ENCODE measurements around the gene CHL1.

CHL1 gene, protein sequence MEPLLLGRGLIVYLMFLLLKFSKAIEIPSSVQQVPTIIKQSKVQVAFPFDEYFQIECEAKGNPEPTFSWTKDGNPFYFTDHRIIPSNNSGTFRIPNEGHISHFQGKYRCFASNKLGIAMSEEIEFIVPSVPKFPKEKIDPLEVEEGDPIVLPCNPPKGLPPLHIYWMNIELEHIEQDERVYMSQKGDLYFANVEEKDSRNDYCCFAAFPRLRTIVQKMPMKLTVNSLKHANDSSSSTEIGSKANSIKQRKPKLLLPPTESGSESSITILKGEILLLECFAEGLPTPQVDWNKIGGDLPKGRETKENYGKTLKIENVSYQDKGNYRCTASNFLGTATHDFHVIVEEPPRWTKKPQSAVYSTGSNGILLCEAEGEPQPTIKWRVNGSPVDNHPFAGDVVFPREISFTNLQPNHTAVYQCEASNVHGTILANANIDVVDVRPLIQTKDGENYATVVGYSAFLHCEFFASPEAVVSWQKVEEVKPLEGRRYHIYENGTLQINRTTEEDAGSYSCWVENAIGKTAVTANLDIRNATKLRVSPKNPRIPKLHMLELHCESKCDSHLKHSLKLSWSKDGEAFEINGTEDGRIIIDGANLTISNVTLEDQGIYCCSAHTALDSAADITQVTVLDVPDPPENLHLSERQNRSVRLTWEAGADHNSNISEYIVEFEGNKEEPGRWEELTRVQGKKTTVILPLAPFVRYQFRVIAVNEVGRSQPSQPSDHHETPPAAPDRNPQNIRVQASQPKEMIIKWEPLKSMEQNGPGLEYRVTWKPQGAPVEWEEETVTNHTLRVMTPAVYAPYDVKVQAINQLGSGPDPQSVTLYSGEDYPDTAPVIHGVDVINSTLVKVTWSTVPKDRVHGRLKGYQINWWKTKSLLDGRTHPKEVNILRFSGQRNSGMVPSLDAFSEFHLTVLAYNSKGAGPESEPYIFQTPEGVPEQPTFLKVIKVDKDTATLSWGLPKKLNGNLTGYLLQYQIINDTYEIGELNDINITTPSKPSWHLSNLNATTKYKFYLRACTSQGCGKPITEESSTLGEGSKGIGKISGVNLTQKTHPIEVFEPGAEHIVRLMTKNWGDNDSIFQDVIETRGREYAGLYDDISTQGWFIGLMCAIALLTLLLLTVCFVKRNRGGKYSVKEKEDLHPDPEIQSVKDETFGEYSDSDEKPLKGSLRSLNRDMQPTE (N-terminal part only)

DNA sequence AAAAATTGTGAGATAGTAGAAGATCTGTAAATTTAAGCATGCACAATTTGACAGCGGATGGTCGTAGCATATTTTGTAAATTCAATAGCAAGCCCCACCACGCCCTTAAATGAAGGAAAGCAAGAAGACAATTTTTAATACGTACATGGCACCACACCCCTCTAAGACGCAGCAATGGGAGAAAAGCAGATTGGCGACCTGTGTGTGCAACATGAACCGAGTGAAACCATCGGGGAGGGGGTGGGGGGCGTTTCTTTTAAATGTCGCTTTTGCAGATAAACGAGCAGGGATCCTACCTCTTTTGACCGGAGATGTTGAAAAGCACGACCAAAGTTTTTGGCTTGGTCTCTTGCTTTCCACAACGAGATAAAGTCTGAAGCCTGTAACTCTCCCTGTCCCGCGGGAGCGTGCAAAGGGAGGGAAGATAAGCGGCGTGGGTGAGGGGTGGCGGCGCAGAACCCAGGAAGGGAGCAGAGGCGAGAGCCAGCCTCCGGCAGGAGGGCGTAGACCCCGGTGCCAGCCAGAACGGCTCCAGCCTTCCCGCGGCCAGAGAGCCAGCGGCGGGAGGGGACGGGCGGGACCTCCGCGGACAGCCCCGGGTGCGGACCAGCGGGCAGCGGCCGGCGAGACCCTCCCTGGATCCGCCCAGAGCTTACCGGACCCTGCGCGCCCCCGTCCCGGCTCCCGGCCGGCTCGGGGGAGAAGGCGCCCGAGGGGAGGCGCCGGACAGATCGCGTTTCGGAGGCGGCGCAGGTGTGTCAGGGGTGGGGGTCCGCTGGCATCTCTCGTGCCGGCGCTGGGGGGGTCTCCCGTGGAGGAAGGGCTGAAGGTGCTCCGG, at the start of gene CHL1:
Gene CHL1 (plus strand): TSS at position 453 of the 838 bp plus-strand sequence. CDS start 123,014 bp downstream, outside the sequence.
- no peak for DNase-seq (ENCODE audit: low read depth, low spot score)

DNA sequence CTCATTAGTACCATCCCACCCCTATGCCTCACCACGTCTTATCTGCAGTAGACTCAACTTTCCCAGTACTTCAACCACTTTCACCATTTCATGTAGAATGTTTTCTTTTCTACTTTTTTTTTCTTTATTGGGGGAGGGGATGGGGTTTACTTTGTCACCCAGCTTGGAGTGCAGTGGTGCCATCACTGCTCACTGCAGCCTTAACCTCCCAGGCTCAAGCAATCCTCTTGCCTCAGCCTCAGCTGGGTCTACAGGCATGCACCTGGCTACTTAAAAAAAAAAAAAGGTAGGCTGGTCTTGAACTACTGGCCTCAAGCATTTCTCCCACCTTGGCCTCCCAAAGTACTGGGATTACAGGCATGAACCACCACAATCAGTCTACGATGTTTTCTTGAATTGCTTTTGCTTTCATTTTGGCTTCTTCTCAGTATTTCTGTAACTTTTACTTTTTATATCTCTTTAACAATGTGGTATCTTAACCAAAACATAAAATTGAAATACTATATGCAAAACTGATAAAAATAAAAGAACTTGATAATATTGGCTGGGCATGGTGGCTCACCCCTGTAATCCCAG, 44.9 kb upstream of the CHL1 start:
- no peak for DNase-seq (ENCODE audit: low read depth, low spot score)

DNA sequence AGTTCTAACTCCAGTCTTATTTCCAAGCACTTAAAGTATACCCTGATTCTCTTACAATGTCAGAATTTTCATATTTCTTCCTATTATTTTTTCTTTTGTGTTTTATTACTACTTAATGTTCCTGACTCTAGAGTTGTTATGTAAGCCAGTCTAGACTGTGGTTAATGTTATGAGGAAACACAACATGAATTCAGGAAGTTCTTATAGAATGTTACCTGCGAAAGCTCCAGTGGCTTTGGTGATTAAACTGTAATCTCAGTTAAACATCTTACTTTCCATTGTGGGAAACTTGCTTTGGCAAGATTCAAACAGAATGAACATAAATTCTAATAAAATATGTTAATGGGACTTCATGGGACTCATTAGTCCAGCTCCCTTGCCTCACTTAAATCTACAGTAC, 36.6 kb upstream of the CHL1 start:
- DNase-seq (ENCODE audit: low read depth, low spot score) = no peak

DNA sequence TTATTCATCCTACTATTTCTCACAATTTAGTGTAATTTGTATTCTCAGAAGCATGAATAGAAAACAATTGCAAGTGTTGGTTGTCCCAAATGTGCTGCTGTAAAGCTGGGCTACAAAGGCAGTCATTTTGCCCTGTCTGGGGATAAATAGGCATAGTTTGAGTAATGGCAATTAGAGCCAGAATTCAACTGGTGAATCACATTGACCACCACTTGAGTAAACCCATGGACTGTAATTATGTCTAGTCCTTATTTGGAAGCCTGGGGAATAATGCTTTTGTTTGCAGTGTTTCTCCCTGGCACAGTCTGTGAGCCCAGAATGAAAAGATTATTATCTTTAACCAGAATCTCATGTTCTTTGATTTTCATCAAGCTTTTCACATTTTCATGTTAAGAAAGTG, 30.5 kb upstream of the CHL1 start:
- no peak for DNase-seq (ENCODE audit: low read depth, low spot score)

DNA sequence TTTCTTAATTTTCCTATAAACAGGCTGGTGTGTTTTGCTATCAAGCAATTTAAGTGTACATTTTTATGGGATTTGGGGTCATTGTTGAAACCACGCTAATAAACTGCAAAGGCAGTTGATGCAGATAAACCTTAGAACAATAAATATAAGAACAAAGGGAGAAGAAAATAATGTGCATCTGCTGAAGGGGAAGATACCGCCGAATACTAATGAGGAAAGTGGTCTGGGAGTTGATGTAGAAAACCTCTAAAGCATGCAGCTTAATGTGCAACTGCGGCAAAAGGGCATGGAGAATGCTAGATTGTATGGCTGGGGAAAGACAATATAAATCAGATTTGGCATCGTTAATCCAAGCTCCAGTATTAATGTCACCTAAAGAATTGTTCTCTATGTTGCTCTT, 29.8 kb upstream of the CHL1 start:
- DNase-seq (ENCODE audit: low read depth, low spot score) = no peak

DNA sequence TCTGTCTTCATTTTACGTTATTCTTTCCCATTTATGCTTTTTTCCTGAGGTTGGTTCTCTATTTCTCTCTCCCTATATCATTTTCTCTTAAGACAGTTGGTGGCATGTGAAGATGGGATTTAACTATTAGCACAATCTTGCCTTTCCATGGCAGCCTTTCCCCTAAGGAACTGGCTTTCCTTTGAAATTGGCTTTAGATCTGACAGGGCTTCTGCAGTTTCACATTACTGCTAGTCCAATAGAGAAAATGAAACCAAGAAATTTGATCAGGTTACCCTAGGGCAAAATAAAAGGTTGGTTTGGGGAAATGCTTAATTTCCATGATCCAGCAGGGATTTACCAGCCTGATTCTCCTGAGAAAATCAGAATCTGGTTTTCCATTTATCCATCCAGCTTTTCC, 22.7 kb upstream of the CHL1 start:
- DNase-seq (ENCODE audit: low read depth, low spot score) = no peak

DNA sequence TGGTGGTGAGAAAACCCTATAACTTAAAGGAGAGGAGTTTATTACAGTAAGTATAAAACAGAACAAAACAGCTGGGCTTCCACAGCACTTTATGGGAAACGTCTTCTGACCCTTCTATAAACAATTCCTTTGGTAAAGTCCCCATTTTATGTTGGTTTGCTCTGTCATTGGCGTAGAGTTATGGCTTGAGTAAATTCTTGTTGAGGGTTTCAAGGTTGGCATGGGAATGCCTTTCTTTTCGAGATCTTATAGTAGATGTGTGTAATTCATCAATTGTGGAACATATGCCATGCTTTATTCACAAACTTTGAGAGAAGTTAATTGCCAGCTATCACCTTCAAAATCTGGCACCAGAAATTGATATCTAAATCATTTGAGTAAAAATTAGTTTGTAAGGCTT, 11.6 kb upstream of the CHL1 start:
- DNase-seq (ENCODE audit: low read depth, low spot score) = no peak

DNA sequence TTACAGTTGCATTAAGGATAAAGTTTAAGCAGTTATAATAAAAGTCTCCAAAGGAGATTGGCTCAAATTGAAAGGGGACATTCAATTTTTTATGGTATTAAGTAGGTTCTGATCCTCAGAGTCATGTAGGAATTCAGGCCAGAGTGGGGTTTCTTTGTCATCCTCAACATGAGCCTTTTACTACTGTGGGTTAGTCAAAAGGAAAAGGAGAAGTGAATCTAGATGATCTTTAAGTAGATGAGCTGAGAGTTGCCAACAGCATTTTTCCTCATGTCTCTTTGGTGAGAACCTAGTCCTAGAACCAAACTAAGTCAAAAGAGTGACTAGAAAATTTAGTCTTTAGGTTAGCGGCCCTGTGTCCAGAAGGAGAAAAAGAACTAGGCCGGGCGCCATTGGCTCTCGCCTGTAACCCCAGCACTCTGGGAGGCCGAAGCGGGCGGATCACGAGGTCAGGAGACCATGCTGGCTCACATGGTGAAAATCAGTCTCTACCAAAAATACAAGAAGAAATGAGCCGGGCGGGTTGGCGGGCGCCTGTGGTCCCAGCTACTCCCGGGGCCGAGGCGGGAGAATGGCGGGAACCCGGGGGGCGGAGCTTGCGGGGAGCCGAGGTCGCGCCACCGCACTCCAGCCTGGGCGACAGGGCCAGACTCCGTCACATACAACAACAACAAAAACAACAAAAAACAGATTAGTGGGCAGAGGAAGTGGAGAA, 4.2 kb upstream of the CHL1 start:
- DNase-seq (ENCODE audit: low read depth, low spot score) = no peak

DNA sequence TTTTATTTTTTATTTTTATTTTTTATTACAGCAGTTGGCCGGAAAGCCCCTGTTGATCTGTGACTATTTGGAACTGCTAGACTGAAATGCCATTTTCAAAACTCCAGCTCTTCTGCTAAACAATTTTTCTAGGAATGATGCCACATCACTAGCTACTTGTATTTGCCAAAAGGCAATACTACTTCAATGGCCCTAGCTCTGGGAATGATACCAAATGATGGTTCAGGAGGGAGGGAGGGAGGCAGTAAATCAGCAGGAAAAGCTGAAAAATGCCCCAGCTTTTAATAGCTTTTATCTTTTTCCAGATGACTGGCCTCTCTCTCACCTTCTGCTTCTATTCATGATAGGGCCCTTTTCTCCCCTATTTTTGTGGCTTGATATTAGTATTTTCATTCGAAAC, 2.6 kb upstream of the CHL1 start:
- DNase-seq (ENCODE audit: low read depth, low spot score) = no peak

DNA sequence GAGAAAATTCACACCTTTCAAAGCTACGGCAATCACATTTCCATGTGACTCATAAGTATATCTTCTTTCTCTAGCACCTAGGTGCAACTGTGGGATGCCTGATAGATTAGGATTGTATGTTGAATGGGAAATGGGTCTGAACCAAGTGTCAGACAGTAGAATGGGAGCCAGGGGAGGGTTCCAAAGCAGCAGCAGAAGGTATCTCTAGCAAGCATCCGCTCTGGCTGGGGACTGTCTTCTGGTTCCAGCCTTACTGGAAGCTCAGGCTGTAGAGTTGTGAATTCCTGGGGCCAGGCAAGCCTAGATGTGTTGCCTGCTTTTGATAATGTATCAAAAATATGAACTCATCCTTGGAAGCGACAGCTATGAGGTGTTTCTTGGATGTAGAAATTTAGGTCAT, 2.1 kb upstream of the CHL1 start:
- no peak for DNase-seq (ENCODE audit: low read depth, low spot score)

DNA sequence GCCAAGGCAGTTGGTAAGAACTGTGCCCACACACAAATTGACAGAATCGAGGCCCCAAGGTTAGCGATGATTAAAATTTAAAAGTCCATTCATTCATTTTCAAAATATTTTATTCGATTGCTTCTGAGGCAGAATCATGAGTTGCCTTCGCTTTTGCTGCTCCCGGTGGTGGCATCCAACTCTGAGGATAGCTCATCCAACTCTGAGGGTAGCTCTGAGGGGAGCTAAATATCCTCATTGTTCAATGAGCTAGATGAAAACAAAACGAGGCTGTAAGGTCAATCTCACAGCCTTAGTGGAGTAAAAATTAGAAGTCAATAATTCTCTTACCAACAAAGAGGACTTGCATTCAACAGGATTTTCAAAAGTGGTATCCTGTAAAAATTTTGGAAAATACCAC, 897 bp upstream of the CHL1 start:
- DNase-seq (ENCODE audit: low read depth, low spot score) = no peak

DNA sequence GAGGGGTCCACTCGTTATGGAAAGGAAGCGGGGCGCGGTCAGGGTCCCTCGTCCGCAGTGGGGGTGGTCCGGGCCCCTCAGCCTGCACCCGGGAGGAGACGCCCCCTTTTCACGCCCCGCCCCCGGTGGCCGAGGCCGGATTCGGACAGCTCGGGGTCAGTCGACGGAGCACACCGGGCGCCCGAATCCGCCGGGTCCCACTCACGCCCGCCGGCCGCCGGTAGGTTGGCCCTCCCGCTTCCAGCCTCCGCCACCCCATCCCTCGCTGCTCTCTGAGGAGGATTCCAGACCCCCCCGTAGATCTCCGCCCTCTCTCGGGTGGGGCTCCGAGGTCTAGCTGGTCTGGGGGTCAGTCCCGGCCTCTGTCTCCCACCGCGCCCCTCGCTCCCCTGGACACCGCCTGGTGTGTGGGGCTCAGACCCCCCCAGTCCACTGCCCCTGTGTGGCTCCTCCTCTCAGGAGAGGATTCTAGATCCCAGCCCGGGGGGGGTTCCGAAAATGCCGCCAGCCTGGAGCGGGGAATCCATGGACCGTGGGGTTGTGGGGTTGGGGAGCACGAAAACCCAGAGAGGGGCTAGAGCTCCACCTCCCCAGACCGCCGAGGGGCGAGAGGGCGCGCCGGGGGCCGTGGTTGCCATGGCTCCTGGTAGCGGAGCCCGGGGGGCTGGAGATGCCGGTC, 725 bp downstream of the CHL1 start:
- no peak for DNase-seq (ENCODE audit: low read depth, low spot score)

DNA sequence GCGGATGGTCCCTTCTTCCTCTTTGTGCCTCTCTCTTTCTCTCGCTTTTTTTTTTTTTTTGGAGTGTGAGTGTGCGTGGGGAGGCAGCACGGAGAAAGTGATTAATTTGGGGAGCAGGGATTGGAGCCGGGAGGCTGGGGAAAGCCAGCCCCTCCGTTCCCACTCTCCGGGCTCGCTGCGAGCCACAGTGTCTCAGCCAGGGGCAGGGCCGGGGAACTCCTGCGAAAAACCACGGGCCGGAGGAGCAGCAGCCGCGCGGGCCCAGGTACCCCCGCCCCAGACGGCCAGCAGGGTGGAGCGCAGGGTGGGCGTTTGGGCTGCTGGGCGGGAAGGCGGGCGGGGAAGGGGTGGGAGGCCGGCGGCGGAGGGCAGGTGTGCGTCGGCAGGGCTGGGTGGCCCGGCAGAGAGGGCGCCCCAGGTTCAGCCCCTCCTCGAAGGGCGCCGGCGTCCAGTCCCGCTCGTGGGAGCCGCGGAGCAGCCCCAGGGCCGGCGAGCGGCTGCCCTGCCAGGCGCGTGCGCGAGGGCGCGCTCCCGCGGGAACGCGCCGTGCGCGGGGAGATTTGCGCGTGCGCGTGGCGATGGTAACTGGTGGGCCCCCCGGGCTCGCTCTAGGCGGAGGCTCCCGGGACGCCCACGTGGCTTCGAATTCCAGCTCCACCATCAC, 1.4 kb downstream of the CHL1 start:
- no peak for DNase-seq (ENCODE audit: low read depth, low spot score)

DNA sequence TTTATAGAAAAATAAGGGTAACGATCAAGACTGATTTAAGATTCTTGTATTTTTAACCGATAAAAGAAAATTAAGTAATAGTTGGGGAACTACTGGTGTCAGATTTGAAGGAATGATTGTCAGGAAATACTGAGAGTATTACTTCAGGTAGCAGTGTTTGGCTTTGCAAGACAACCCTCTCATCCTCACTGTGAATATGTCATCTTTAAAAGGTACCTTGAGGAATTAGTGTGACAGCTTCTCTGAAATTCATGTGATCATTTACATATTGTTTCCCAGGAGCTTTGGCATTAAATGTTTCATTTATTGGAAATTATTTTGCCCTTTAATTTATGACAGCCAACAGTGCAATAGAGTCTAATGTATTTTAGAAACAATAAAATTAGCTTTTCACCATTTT, 3.3 kb downstream of the CHL1 start:
- DNase-seq (ENCODE audit: low read depth, low spot score) = no peak

DNA sequence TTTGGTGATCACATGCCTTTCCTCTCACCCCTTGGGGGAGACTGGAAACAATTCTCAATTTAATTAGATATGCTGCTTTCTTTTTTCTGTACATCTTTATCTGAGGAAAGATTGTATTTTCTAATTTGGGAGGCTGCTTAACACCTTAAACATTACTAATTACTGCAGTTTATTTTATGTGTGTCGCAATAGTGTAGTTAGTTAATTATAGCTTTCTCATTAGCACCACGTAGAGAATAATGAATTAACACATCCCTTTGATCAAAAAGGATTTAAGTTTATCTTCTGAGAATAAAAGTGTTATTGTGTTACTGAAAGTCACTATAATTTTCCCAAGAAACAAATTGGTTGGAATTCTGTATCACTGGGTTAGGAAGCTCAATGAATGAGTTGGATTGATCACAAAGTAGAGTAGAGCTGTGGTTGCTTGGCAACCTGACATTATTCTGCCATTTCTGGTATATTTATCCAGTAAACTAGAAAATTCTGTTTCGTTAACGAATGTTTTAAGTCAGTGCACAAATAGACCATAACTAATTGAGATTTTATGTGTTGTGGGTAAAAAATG, 4.3 kb downstream of the CHL1 start:
- no peak for DNase-seq (ENCODE audit: low read depth, low spot score)

DNA sequence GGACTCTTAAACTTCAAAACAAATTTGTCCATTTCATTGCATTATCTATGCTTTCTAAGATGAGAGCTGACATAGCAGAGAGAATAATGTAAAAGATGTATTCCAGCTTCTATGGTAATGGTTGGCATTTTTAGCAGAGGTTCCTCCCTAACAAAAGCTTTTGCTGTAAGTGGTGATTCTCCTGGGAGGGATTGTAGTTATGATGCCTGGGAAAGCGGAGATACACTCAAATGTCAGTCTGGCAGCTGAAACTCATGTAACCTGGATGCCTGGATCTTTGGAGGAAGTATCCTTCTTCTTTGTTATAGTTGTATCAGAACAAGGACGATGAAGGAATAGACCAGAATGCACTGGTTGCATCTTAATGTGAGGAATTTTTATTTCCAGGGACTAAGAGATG, 7.5 kb downstream of the CHL1 start:
- no peak for DNase-seq (ENCODE audit: low read depth, low spot score)

DNA sequence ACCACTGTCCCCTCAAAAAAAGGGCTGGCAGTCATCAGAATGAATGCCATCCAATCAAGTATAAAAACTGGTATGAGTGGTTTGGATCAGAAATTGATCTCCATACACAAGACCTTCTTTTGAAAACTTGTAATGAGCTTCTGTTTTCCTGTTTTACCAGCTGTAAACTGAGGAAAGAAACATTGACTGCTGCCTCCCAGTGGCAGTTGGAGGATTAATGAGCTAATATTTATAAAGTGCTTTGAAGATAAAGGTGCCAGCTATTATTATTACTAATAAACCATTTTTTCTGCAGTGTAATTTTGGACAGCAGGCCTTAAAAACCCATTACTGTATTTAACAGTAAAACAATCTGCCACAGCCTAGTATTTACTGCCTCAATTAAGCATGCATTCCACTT, 11.4 kb downstream of the CHL1 start:
- DNase-seq (ENCODE audit: low read depth, low spot score) = no peak

DNA sequence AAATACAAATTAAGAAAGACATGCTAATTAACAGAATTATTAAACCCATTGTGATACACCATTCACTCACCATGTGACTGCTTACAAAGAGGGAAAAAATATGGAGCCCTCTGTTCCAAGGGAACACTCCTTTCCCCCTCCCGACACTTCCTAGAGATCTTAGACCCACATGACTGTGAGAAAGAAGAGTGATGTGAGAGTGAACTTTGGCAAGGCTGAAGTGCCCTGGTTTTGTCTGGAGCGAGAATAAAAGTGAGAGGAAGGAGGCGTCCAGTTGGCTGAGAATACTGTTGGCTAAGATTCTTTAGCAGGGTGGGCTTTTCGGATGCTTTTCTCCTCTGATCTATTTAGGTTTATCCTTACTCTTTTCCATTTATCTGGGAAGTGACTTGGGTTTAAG, 14.1 kb downstream of the CHL1 start:
- DNase-seq (ENCODE audit: low read depth, low spot score) = no peak

DNA sequence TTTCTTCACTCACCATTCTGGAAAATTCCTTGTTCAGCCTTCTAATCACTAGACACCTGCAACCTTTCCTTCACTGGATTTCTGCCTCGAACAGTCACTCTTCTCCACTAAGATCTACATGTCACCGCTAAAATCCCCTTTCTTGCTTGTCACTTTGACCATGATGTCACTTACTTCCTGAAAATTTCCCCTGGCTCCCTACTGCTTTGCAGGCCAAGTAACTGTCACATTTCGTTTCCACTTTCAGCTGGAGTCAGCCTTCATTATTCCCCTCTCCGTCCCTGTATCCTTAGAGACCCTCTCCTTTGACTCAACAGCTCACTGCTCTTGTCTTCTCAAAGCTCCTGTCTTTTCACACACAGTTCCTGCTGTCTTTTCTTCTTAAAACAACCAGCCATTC, 15.9 kb downstream of the CHL1 start:
- no peak for DNase-seq (ENCODE audit: low read depth, low spot score)

Measured in activated naive CD8-positive, alpha-beta T cell treated with anti-CD3 and anti-CD28 coated beads, Interleukin-2, amount 50 U/mL, for 16 hours (primary cell).